B cell (primary cell): Measurements from ENCODE around the gene BBX. TPM values are rescaled to one million over a fixed set of nuclear protein-coding genes. Genes with fewer than 3 reads are reported as not detected.

Experiments used
- ATAC-seq: fragments of 200-7000 bp; cut with Tn5 transposase; one replicate; pipeline ENCODE4 v1.10.0; 2021; ENCODE audit warnings: low read depth, mild to moderate bottlenecking, moderate number of reproducible peaks, moderate library complexity
- CTCF ChIA-PET: fragments of 350-600 bp; sonication (Branson Sonifier 250); formaldehyde crosslinking; loops from one replicate; lab custom pipeline; 2021; ENCODE audit warnings: antibody characterized with exemption, inconsistent platforms; lab: Charles Lee
- POLR2A ChIA-PET: fragments of 350-600 bp; sonication (Branson Sonifier 250); formaldehyde crosslinking; loops from one replicate; lab custom pipeline; 2021; ENCODE audit warnings: antibody characterized with exemption; lab: Charles Lee
- DNase-seq: peaks from one replicate; pipeline ENCODE4 v3.0.0; 2013
- H2AFZ ChIP-seq: 2 replicates; pipeline ENCODE4 v1.6.1; 2012; ENCODE audit warnings: mild to moderate bottlenecking, low read depth, low read length; ENCODE audit not compliant: insufficient read depth, poor library complexity, severe bottlenecking
- H3K27ac ChIP-seq, 2 donors: 1 replicate in 1 of 2; 2 replicates in 1 of 2; pipeline ENCODE4 v1.5.1; 2012 to 2013; ENCODE audit warnings: low read length in 2 of 2, mild to moderate bottlenecking in 2 of 2, moderate library complexity in 1 of 2
- H3K27me3 ChIP-seq, 4 experiments: fragments of 200-600 bp in 1 of 4; sonication (generic) in 1 of 4; replicated peaks in 1 of 4; 1 replicate in 2 of 4; 2 replicates in 2 of 4; pipeline versions ENCODE4 v1.6.1 to v1.7.0; 2013 to 2016; ENCODE audit warnings: low read length in 3 of 4, mild to moderate bottlenecking in 2 of 4, mixed read lengths in 1 of 4, moderate library complexity in 1 of 4; ENCODE audit not compliant: insufficient read depth in 4 of 4, control insufficient read depth in 3 of 4; ENCODE audit errors: control extremely low read depth in 1 of 4
- H3K36me3 ChIP-seq, 2 experiments: replicated peaks in 1 of 2; 1 replicate in 1 of 2; 2 replicates in 1 of 2; pipeline versions ENCODE4 v1.6.1 to v1.7.1; 2013; ENCODE audit warnings: low read length in 1 of 2; ENCODE audit not compliant: insufficient read depth in 2 of 2, control insufficient read depth in 1 of 2; ENCODE audit errors: control extremely low read depth in 1 of 2, extremely low read depth in 1 of 2
- H3K4me1 ChIP-seq, 2 donors: fragments of 200-600 bp in 1 of 2; sonication (generic) in 1 of 2; 1 replicate in 1 of 2; 2 replicates in 1 of 2; pipeline versions ENCODE4 v1.5.1 to v1.6.1; 2013 to 2017; ENCODE audit warnings: low read length in 2 of 2; ENCODE audit not compliant: control insufficient read depth in 2 of 2, insufficient read depth in 2 of 2
- H3K4me2 ChIP-seq: replicated peaks from 2 replicates; pipeline ENCODE3; 2012; ENCODE audit warnings: mild to moderate bottlenecking, low read depth, low read length; ENCODE audit not compliant: poor library complexity, severe bottlenecking
- H3K4me3 ChIP-seq, 5 experiments: fragments of 200-600 bp in 1 of 5; sonication (generic) in 1 of 5; 1 replicate in 3 of 5; 2 replicates in 2 of 5; pipeline versions ENCODE4 v1.5.1 to v1.7.0; 2011 to 2016; ENCODE audit warnings: low read length in 4 of 5, mild to moderate bottlenecking in 4 of 5, low read depth in 2 of 5, control low read depth in 1 of 5, moderate library complexity in 1 of 5; ENCODE audit not compliant: insufficient read depth in 1 of 5; ENCODE audit errors: control extremely low read depth in 1 of 5, extremely low read depth in 1 of 5
- H3K79me2 ChIP-seq: fragments of 200-600 bp; sonication (generic); one replicate; pipeline ENCODE4 v1.6.0; 2016; ENCODE audit warnings: low read length; ENCODE audit not compliant: control insufficient read depth, insufficient read depth
- H3K9ac ChIP-seq: fragments of 200-600 bp; sonication (generic); 2 replicates; pipeline ENCODE4 v1.6.1; 2017; ENCODE audit warnings: mild to moderate bottlenecking, low read length, moderate library complexity
- H3K9me3 ChIP-seq, 3 donors: one replicate each; pipeline versions ENCODE4 v1.6.1 to v1.7.1; 2013; ENCODE audit warnings: low read length in 2 of 3; ENCODE audit not compliant: control insufficient read depth in 2 of 3, insufficient read depth in 1 of 3; ENCODE audit errors: control extremely low read depth in 1 of 3
- H4K20me1 ChIP-seq: 2 replicates; pipeline ENCODE4 v1.6.0; 2012; ENCODE audit warnings: mild to moderate bottlenecking, low read length; ENCODE audit not compliant: insufficient read depth, control insufficient read depth, poor library complexity, severe bottlenecking
- H3K27ac Mint-ChIP-seq: one replicate; pipeline ENCODE4 v1.8.0; 2021; ENCODE audit warnings: mixed read lengths
- H3K27me3 Mint-ChIP-seq: one replicate; pipeline ENCODE4 v1.8.0; 2021; ENCODE audit warnings: mixed read lengths
- H3K4me1 Mint-ChIP-seq: one replicate; pipeline ENCODE4 v1.8.0; 2021; ENCODE audit warnings: mixed read lengths
- H3K4me3 Mint-ChIP-seq: one replicate; pipeline ENCODE4 v1.8.0; 2021; ENCODE audit warnings: mixed read lengths
- H3K9me3 Mint-ChIP-seq: one replicate; pipeline ENCODE4 v1.8.0; 2022; ENCODE audit warnings: mixed read lengths; ENCODE audit not compliant: insufficient read depth
- CTCF ChIP-seq: fragments of 200-600 bp; IDR thresholded peaks from one replicate; pipeline ENCODE4 v1.8.0; 2022; ENCODE audit warnings: antibody characterized with exemption, mild to moderate bottlenecking
- EZH2 ChIP-seq: IDR thresholded peaks from 2 replicates; pipeline ENCODE4 v1.6.1; 2012; ENCODE audit warnings: borderline replicate concordance, low read depth, mild to moderate bottlenecking, moderate library complexity, low read length; ENCODE audit not compliant: insufficient read depth, poor library complexity, severe bottlenecking
- WGBS: methylation state at CpG from one replicate; pipeline ENCODE4 v1.1.5; 2013; ENCODE audit warnings: missing lambda C conversion rate; ENCODE audit not compliant: insufficient coverage; 5-methylcytosine and 5-hydroxymethylcytosine counted together
- intact Hi-C: fragments of 100-400 bp; cut with micrococcal nuclease; formaldehyde crosslinking; loops from one replicate; pipeline ENCODE4 v1.10.0; 2022
- polyA plus RNA-seq: library from polyadenylated mRNA; depleted of rRNA; stranded (reverse); fragments of >200 nt; gene quantifications from 2 replicates; pipeline ENCODE4 v1.2.3, GENCODE V29; 2012
- total RNA-seq, 2 donors: library from RNA; stranded (reverse); fragments of 120-200 nt in 1 of 2; gene quantifications; 1 replicate in 1 of 2; 2 replicates in 1 of 2; pipeline versions ENCODE4 v1.2.3 to v1.2.4, GENCODE V29; 2013 to 2022

The BBX gene
- total and polyA plus RNA-seq, 2 donors (not counting 1 experiment from before 2014, with no cell fraction given) = 27.8 to 133 TPM

GRCh38 chr3:107853821-107854220, 331.1 kb downstream of the BBX start:
- H3K4me2 ChIP-seq = no peak overlapping the region
- H3K9me3 Mint-ChIP-seq = peaks cover 6% of the 10 kb centered on the region
- peaks cover 9% of the 10 kb centered on the region for H3K27me3 Mint-ChIP-seq
- H3K27me3 ChIP-seq = no peaks in the 10 kb centered on the region
- CTCF ChIA-PET = no interaction called here
- no peak overlapping the region for H3K27ac Mint-ChIP-seq
- no peaks in the 10 kb centered on the region for H3K79me2 ChIP-seq
- TF ChIP-seq CTCF = no peak
- no peak for TF ChIP-seq EZH2
- no peaks in the 10 kb centered on the region for H4K20me1 ChIP-seq
- H3K4me1 ChIP-seq = no peaks in the 10 kb centered on the region
- no peak overlapping the region for H3K27ac ChIP-seq
- peaks cover 1 to 3% (median 2%) of the 10 kb centered on the region in 3 donors for H3K9me3 ChIP-seq
- no peak for ATAC-seq
- intact Hi-C loops = no loop called here
- H3K36me3 ChIP-seq = no peaks in the 10 kb centered on the region
- no peaks in the 10 kb centered on the region for H3K4me1 Mint-ChIP-seq
- no peak overlapping the region for H3K4me3 Mint-ChIP-seq
- POLR2A ChIA-PET = no interaction called here
- H2AFZ ChIP-seq = no peak overlapping the region
- no peak overlapping the region for H3K9ac ChIP-seq
- H3K4me3 ChIP-seq = no peak overlapping the region
- no peak for DNase-seq

DNA sequence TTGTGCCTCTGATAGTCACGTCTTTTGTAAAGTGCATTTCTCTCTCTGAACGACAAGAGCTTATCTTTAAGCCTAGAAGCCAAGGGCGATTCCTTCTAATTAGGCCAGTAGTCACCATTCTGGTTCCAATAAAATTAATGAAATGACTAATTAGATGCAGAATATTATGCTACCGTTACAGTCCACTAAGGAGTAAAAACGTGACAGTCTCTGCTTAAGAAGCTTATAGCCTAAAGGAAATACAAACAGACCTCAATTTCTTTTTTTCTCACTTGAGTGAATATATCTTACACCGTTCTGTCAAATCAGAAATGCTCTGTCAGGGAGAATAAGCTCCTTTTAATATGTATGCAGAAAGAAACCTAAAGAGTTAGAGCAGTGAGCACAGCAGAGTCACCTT, 332.0 kb downstream of the BBX start:
- Mint-ChIP-seq H3K9me3 (peaks cover 6% of the 10 kb centered on the region), H3K27ac (no peak overlapping the region), H3K4me1 (no peaks in the 10 kb centered on the region), H3K4me3 (no peak overlapping the region), H3K27me3 (peaks cover 9% of the 10 kb centered on the region)
- no peaks in the 10 kb centered on the region for H3K4me1 ChIP-seq
- no peaks in the 10 kb centered on the region for H3K36me3 ChIP-seq
- H2AFZ ChIP-seq = no peak overlapping the region
- TF ChIP-seq EZH2 (no peak), CTCF (no peak)
- H3K27me3 ChIP-seq = no peaks in the 10 kb centered on the region
- DNase-seq = no peak
- H3K79me2 ChIP-seq = no peaks in the 10 kb centered on the region
- ChIA-PET CTCF (no interaction called here), POLR2A (no interaction called here)
- no peak overlapping the region for H3K4me2 ChIP-seq
- H4K20me1 ChIP-seq = no peaks in the 10 kb centered on the region
- no peak for ATAC-seq
- no peak overlapping the region for H3K27ac ChIP-seq
- no peak overlapping the region for H3K9ac ChIP-seq
- no peak overlapping the region for H3K4me3 ChIP-seq
- WGBS = 81% methylated on average over 2 of the region's 6 CpGs
- intact Hi-C loops = no loop called here
- H3K9me3 ChIP-seq = peaks cover 1 to 3% (median 2%) of the 10 kb centered on the region in 3 donors
